ENCODE data around the gene ZSCAN10. TPM values are rescaled to one million over a fixed set of nuclear protein-coding genes. Genes with fewer than 3 reads are reported as not detected.

ZSCAN10 gene
- total RNA-seq, 1 donor from 2014 or later: 0.74 TPM

DNA sequence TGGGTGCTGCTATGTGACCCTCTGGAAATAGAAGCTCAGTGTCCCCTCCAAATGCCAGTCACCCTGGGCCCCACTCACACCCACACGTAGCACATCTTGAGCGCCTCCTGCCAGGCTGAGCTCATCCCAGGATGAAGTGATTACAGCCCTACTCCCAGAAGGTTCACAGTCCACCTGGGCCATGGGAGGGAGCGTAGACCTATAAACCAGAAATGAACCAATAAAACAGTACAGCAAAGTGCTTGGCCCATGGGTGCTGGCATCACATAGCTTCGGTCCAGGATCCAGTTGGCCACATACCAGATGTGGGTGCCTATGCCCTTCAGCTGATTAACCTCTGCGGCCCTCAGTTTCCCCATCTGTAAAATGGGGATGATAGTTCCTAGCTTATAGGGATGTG is 60.2 kb downstream of the ZSCAN10 start:
- no peak overlapping the region for H3K4me3 Mint-ChIP-seq (ENCODE audit: unreplicated experiment)
- no peak for DNase-seq
- no peaks in the 10 kb centered on the region for H3K36me3 Mint-ChIP-seq (ENCODE audit: unreplicated experiment)
- TF ChIP-seq, protein P1, sequence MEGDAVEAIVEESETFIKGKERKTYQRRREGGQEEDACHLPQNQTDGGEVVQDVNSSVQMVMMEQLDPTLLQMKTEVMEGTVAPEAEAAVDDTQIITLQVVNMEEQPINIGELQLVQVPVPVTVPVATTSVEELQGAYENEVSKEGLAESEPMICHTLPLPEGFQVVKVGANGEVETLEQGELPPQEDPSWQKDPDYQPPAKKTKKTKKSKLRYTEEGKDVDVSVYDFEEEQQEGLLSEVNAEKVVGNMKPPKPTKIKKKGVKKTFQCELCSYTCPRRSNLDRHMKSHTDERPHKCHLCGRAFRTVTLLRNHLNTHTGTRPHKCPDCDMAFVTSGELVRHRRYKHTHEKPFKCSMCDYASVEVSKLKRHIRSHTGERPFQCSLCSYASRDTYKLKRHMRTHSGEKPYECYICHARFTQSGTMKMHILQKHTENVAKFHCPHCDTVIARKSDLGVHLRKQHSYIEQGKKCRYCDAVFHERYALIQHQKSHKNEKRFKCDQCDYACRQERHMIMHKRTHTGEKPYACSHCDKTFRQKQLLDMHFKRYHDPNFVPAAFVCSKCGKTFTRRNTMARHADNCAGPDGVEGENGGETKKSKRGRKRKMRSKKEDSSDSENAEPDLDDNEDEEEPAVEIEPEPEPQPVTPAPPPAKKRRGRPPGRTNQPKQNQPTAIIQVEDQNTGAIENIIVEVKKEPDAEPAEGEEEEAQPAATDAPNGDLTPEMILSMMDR (IDR thresholded peaks at IDR 0.05; ENCODE audit: partially characterized antibody, unreplicated experiment): no peak
- no peak overlapping the region for H3K27ac Mint-ChIP-seq (ENCODE audit: unreplicated experiment)
- H3K27me3 Mint-ChIP-seq (ENCODE audit: unreplicated experiment): peaks cover 18% of the 10 kb centered on the region
- peaks cover 5% of the 10 kb centered on the region for H3K4me1 Mint-ChIP-seq (ENCODE audit: low read depth, unreplicated experiment)
- H3K9me3 Mint-ChIP-seq (ENCODE audit: unreplicated experiment): no peaks in the 10 kb centered on the region

Other genes with a start within 250 kb of the ZSCAN10 start
- not detected for gene PRSS22, start 241.1 kb downstream of the ZSCAN10 start, total RNA-seq (ENCODE audit: unreplicated experiment)
- gene FLYWCH2, start 216.1 kb downstream of the ZSCAN10 start, total RNA-seq (ENCODE audit: unreplicated experiment): 30.5 TPM
- gene FLYWCH1, start 187.4 kb downstream of the ZSCAN10 start, total RNA-seq (ENCODE audit: unreplicated experiment): 77.1 TPM
- gene KREMEN2, start 135.0 kb downstream of the ZSCAN10 start, total RNA-seq (ENCODE audit: unreplicated experiment): 12.8 TPM
- gene PAQR4, start 129.9 kb downstream of the ZSCAN10 start, total RNA-seq (ENCODE audit: unreplicated experiment): 69.1 TPM
- 8.5 TPM for gene PKMYT1, start 118.8 kb downstream of the ZSCAN10 start, total RNA-seq (ENCODE audit: unreplicated experiment)
- gene CLDN9, start 86.4 kb downstream of the ZSCAN10 start, total RNA-seq (ENCODE audit: unreplicated experiment): 0.39 TPM
- 31.1 TPM for gene CLDN6, start 81.1 kb downstream of the ZSCAN10 start, total RNA-seq (ENCODE audit: unreplicated experiment)
- 4.2 TPM for gene TNFRSF12A, start 78.9 kb downstream of the ZSCAN10 start, total RNA-seq (ENCODE audit: unreplicated experiment)
- 117 TPM for gene HCFC1R1, start 75.4 kb downstream of the ZSCAN10 start, total RNA-seq (ENCODE audit: unreplicated experiment)
- 30.2 TPM for gene THOC6, start 75.3 kb downstream of the ZSCAN10 start, total RNA-seq (ENCODE audit: unreplicated experiment)
- not detected for gene BICDL2, start 62.4 kb downstream of the ZSCAN10 start, total RNA-seq (ENCODE audit: unreplicated experiment)
- not detected for gene MMP25, start 52.7 kb downstream of the ZSCAN10 start, total RNA-seq (ENCODE audit: unreplicated experiment)
- gene IL32, start 33.7 kb downstream of the ZSCAN10 start, total RNA-seq (ENCODE audit: unreplicated experiment): 1.3 TPM
- 31.6 TPM for gene ZNF205, start 13.3 kb upstream of the ZSCAN10 start, total RNA-seq (ENCODE audit: unreplicated experiment)
- 18.7 TPM for gene ZNF213, start 35.7 kb upstream of the ZSCAN10 start, total RNA-seq (ENCODE audit: unreplicated experiment)
- gene OR1F1, start 88.9 kb upstream of the ZSCAN10 start, total RNA-seq (ENCODE audit: unreplicated experiment): not detected
- 12.2 TPM for gene ZNF200, start 135.9 kb upstream of the ZSCAN10 start, total RNA-seq (ENCODE audit: unreplicated experiment)
- not detected for gene MEFV, start 157.3 kb upstream of the ZSCAN10 start, total RNA-seq (ENCODE audit: unreplicated experiment)
- 33.1 TPM for gene ZNF263, start 184.2 kb upstream of the ZSCAN10 start, total RNA-seq (ENCODE audit: unreplicated experiment)
- 8.6 TPM for gene TIGD7, start 206.1 kb upstream of the ZSCAN10 start, total RNA-seq (ENCODE audit: unreplicated experiment)
- gene ZNF75A, start 206.2 kb upstream of the ZSCAN10 start, total RNA-seq (ENCODE audit: unreplicated experiment): 62.4 TPM